Fibroblast of lung (primary cell): ENCODE measurements around the gene CTRB1. TPM values are rescaled to one million over a fixed set of nuclear protein-coding genes. Genes with fewer than 3 reads are reported as not detected.

Experiments used
- DNase-seq, 2 donors: peaks; one replicate each; pipeline versions ENCODE4 v3.0.0 to v3.0.0-alpha.2; 2010; ENCODE audit warnings: low read depth in 2 of 2
- H2AFZ ChIP-seq: 2 replicates; pipeline ENCODE4 v1.5.1; 2012; ENCODE audit warnings: low read length, control low read depth, inconsistent platforms
- H3K27ac ChIP-seq: 2 replicates; pipeline ENCODE4 v1.5.1; 2011; ENCODE audit warnings: low read length, control low read depth; ENCODE audit not compliant: insufficient read depth
- H3K27me3 ChIP-seq: 2 replicates; pipeline ENCODE4 v1.5.1; 2011; ENCODE audit warnings: mild to moderate bottlenecking, low read length; ENCODE audit not compliant: control insufficient read depth, insufficient read depth
- H3K36me3 ChIP-seq: 2 replicates; pipeline ENCODE4 v1.5.1; 2011; ENCODE audit warnings: low read length; ENCODE audit not compliant: control insufficient read depth, insufficient read depth
- H3K4me1 ChIP-seq: 2 replicates; pipeline ENCODE4 v1.5.1; 2011; ENCODE audit warnings: low read length; ENCODE audit not compliant: control insufficient read depth, insufficient read depth; ENCODE audit errors: extremely low read depth
- H3K4me2 ChIP-seq: 2 replicates; pipeline ENCODE4 v1.5.1; 2011; ENCODE audit warnings: low read length, control low read depth; ENCODE audit not compliant: insufficient read depth; ENCODE audit errors: extremely low read depth
- H3K4me3 ChIP-seq, 4 experiments: fragments of 200-600 bp in 1 of 4; sonication (generic) in 1 of 4; replicated peaks in 1 of 4; 2 replicates each; pipeline ENCODE4 v1.5.1; 2011 to 2016; ENCODE audit warnings: low read length in 4 of 4, low read depth in 3 of 4, mild to moderate bottlenecking in 3 of 4, control low read depth in 2 of 4, inconsistent platforms in 1 of 4, mixed read lengths in 1 of 4; ENCODE audit not compliant: insufficient read depth in 1 of 4; ENCODE audit errors: control extremely low read depth in 1 of 4
- H3K79me2 ChIP-seq: 2 replicates; pipeline ENCODE4 v1.5.1; 2012; ENCODE audit warnings: mild to moderate bottlenecking, low read length, inconsistent platforms; ENCODE audit not compliant: control insufficient read depth, insufficient read depth
- H3K9ac ChIP-seq: 2 replicates; pipeline ENCODE4 v1.5.1; 2011; ENCODE audit warnings: mild to moderate bottlenecking, low read length, control low read depth; ENCODE audit not compliant: insufficient read depth
- H3K9me3 ChIP-seq: 2 replicates; pipeline ENCODE4 v1.5.1; 2012; ENCODE audit warnings: low read depth, low read length; ENCODE audit not compliant: control insufficient read depth, insufficient read depth
- H4K20me1 ChIP-seq: 2 replicates; pipeline ENCODE4 v1.5.1; 2011; ENCODE audit warnings: low read length; ENCODE audit not compliant: control insufficient read depth, insufficient read depth; ENCODE audit errors: extremely low read depth
- CTCF ChIP-seq, 2 donors: IDR thresholded peaks in 1 of 2; conservative IDR thresholded peaks in 1 of 2; 1 replicate in 1 of 2; 2 replicates in 1 of 2; pipeline ENCODE4 v1.5.1; 2011 to 2012; ENCODE audit warnings: low read length in 2 of 2, control low read depth in 1 of 2, inconsistent platforms in 1 of 2, low read depth in 1 of 2, mild to moderate bottlenecking in 1 of 2
- EZH2 ChIP-seq: IDR thresholded peaks from 2 replicates; pipeline ENCODE4 v1.5.1; 2012; ENCODE audit warnings: low read length, control low read depth, mild to moderate bottlenecking; ENCODE audit errors: missing control alignments
- polyA plus RNA-seq, 2 donors: library from polyadenylated mRNA; depleted of rRNA in 1 of 2; stranded (reverse) in 1 of 2; unstranded in 1 of 2; fragments of >200 nt; gene quantifications; 2 replicates each; pipeline ENCODE4 v1.2.1, GENCODE V29; 2011 to 2012; ENCODE audit warnings: missing spikeins in 1 of 2
- total RNA-seq: library from RNA; depleted of rRNA; stranded (reverse); fragments of >200 nt; gene quantifications from 2 replicates; pipeline ENCODE4 v1.2.1, GENCODE V29; 2014

Gene CTRB1
- total and polyA plus RNA-seq, 2 donors (not counting 1 experiment from before 2014, with no cell fraction given): not detected

- peaks cover 4% of the 10 kb centered on the region for H3K4me1 ChIP-seq
- peak overlapping the region in 3 of 4 experiments; percentile 14 to 32 (median 29) for H3K4me3 ChIP-seq
- H3K4me2 ChIP-seq: peak overlapping the region; percentile 81
- H3K27me3 ChIP-seq: peaks cover 14% of the 10 kb centered on the region
- no peak overlapping the region for H3K27ac ChIP-seq
- TF ChIP-seq CTCF (conservative IDR thresholded peaks at IDR 0.05 in 1 of 2, IDR thresholded peaks at IDR 0.05 in 1 of 2; ENCODE audit: low read depth in 1 of 2, low read length in 2 of 2): no peak
- no peak for TF ChIP-seq EZH2
- H3K9ac ChIP-seq: no peak overlapping the region
- no peaks in the 10 kb centered on the region for H4K20me1 ChIP-seq
- peak in 1 of 2 donors; percentile 52 for DNase-seq
- no peaks in the 10 kb centered on the region for H3K9me3 ChIP-seq
- no peaks in the 10 kb centered on the region for H3K79me2 ChIP-seq
- H3K36me3 ChIP-seq: no peaks in the 10 kb centered on the region
- peak overlapping the region; percentile 42 for H2AFZ ChIP-seq
Measured at GRCh38 chr16:75198135-75198600, 20.6 kb upstream of the CTRB1 start.

DNA sequence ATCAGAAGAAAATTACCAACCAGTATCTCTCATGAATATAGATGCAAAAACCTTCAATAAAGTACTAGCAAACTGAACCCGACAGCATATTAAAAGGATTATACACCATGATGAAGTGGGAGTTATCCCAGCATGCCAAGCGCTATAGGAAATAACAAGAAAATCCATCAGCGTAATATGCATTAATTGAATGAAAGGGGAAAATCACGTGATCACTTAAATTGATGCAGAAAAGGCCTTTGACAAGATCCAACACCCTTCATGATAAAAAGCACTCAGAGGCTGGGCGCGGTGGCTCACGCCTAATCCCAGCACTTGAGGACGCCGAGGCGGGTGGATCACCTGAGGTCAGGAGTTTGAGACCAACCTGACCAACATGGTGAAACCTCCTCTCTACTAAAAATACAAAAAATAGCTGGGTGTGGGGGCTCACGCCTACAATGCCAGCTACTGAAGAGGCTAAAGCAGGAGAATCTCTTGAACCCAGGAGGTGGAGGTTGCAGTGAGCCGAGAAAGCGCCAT, 16.7 kb upstream of the CTRB1 start:
- Histone ChIP-seq H3K4me2 (no peak overlapping the region), H3K27ac (no peak overlapping the region), H3K9ac (no peak overlapping the region), H3K4me3 (no peak overlapping the region), H2AFZ (no peak overlapping the region), H4K20me1 (no peaks in the 10 kb centered on the region), H3K9me3 (no peaks in the 10 kb centered on the region), H3K27me3 (peaks cover 6% of the 10 kb centered on the region), H3K4me1 (peaks cover 4% of the 10 kb centered on the region), H3K36me3 (no peaks in the 10 kb centered on the region), H3K79me2 (no peaks in the 10 kb centered on the region)
- no peak for TF ChIP-seq EZH2
- TF ChIP-seq CTCF (conservative IDR thresholded peaks at IDR 0.05 in 1 of 2, IDR thresholded peaks at IDR 0.05 in 1 of 2; ENCODE audit: low read depth in 1 of 2, low read length in 2 of 2): no peak
- DNase-seq: no peak

GRCh38 chr16:75203096-75203495, 15.7 kb upstream of the CTRB1 start:
- Histone ChIP-seq H3K79me2 (no peaks in the 10 kb centered on the region), H3K9ac (no peak overlapping the region), H2AFZ (no peak overlapping the region), H3K27me3 (no peaks in the 10 kb centered on the region), H3K4me3 (no peak overlapping the region), H3K4me1 (no peaks in the 10 kb centered on the region), H3K27ac (no peak overlapping the region), H4K20me1 (no peaks in the 10 kb centered on the region), H3K9me3 (no peaks in the 10 kb centered on the region), H3K36me3 (no peaks in the 10 kb centered on the region), H3K4me2 (no peak overlapping the region)
- TF ChIP-seq EZH2 (no peak), CTCF (conservative IDR thresholded peaks at IDR 0.05 in 1 of 2, IDR thresholded peaks at IDR 0.05 in 1 of 2; ENCODE audit: low read depth in 1 of 2, low read length in 2 of 2) (no peak)
- no peak for DNase-seq
